Hepatocyte (in vitro differentiated cells): Measurements from ENCODE around the gene CRNN.

Experiments
- CTCF ChIP-seq: fragments of 200-600 bp; sonication (generic); IDR thresholded peaks from 2 replicates; pipeline ENCODE4 v1.5.1; 2016; ENCODE audit warnings: antibody characterized with exemption, mild to moderate bottlenecking; ENCODE audit not compliant: poor library complexity
- EZH2 ChIP-seq: fragments of 200-600 bp; sonication (generic); IDR thresholded peaks from 2 replicates; pipeline ENCODE4 v1.6.1; 2016; ENCODE audit warnings: antibody characterized with exemption, mild to moderate bottlenecking, borderline replicate concordance

GRCh38 chr1:152427458-152427857 is 13.4 kb upstream of the CRNN start:
- TF ChIP-seq CTCF (no peak), EZH2 (no peak)
